Cardiac ventricle fibroblast (primary cell): Measurements from ENCODE around the gene SOCS7. TPM values are rescaled to one million over a fixed set of nuclear protein-coding genes. Genes with fewer than 3 reads are reported as not detected.

Source experiments
- total RNA-seq: library from RNA; depleted of rRNA; stranded (reverse); fragments of >200 nt; gene quantifications from 2 replicates; pipeline ENCODE4 v1.2.3, GENCODE V29; 2015

The SOCS7 gene, protein sequence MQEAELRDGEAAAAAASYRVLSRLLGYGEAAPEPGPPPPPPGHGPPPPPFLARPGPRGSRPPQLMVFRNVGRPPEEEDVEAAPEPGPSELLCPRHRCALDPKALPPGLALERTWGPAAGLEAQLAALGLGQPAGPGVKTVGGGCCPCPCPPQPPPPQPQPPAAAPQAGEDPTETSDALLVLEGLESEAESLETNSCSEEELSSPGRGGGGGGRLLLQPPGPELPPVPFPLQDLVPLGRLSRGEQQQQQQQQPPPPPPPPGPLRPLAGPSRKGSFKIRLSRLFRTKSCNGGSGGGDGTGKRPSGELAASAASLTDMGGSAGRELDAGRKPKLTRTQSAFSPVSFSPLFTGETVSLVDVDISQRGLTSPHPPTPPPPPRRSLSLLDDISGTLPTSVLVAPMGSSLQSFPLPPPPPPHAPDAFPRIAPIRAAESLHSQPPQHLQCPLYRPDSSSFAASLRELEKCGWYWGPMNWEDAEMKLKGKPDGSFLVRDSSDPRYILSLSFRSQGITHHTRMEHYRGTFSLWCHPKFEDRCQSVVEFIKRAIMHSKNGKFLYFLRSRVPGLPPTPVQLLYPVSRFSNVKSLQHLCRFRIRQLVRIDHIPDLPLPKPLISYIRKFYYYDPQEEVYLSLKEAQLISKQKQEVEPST
- total RNA-seq, result 6.7 and 7.1 TPM in 2 replicates

DNA sequence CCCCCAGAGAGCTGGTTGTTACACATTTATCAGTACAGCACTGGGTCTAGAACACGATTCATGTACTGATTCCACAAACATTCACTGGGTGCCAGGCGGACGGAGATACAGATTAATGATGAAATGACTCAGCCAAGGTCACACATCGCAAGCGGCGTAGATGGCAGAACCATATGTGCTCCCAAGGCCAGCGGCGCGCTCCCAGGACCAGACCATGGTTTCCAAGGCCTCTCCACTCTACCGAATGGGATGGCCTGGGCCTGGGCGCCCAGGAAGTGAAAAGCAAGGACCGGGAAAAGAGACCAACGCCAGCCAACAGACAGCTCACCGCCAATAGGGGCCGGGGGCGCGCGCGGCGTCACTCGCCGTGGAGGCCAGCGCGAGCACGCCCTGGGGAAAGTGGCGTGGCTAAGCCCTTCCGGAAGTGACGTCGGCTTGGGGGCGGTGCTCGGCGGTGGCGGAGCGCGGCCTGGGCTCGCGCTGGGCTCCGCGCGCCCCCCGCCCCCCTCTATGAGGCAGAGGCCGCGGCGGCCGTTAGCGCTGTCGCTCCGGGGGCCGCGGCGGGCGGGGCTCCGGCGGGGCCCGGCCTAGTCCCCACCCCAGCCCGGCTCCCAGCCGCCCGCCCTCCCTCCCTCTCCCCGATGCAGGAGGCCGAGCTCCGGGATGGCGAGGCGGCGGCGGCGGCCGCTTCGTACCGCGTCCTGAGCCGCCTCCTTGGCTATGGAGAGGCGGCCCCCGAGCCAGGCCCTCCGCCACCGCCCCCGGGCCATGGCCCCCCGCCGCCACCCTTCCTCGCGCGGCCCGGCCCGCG lies at the start of gene SOCS7:
Gene SOCS7, plus strand, starts transcription at position 433 of the 811 bp plus-strand sequence. Its CDS starts 209 bp downstream, at position 642.

DNA sequence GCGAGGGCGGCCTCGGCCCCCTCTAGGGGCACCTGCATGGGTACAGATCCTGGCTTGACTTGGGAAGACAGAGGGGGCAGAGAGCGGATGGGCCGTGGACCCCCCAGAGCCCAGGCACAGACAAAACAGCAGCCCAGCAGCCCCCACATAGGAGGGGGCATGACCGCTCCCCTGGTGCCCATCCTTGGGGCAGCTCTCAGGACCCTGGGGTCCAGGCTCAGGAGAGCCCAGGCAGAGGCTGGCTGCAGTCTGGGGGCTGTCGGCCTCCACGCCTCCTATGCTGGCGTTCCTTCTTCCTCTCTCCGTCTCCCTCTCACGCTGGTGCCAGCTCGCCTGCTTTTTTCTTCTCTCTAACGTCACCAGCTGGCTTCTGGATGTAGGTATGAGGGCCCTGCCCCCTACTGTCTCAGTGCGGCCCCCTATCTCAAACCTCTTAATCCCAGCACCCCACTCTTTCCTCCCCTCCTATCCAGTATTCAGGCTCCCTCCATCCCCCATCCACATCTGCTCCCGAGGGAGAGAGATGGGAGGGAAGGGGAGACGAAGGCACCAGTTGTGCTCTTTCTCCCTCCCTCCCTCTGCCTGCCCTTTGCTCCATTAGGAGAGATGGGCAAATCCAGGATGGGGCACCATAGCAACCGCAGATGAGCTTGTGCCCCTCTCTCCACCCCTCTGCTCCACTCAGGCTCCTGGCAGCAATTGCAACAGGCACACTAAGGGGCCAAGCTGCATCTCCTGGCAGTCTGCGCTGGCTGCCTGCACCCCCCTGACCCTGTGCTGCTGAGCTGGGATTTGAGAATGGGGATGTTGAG lies 7.8 kb upstream of the SOCS7 start, which contains the start of gene GPR179:
Gene GPR179, minus strand, starts transcription at position 349 of the 812 bp plus-strand sequence. Its CDS starts 167 bp downstream, at position 182.

DNA sequence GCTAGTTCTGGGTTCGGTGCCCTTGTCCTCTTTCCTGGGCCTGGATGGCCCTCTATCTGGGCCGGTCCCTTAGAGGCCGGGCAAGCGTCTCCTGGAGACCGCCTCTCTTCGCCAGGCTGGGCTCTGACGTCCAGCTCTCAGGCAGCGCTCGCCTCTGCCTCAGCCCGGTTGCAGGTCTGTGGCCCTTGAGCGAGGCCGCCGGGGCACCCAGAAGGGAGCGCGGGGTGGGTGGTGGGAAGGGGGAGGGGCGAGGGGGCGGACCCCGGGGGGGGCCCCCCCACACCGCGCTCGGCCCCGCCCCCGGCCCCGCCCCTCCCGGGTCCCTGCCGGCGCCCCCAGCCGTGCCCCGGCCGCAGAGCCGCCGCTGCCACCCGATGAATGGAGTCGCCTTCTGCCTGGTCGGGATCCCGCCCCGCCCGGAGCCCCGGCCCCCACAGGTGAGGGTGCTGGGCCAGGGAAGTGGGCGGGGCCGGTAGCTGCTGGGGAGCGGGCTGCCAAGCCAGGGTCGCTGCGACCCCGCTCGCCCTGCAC lies 76.5 kb downstream of the SOCS7 start, which contains the start of gene ARHGAP23:
Gene ARHGAP23, plus strand, starts transcription at position 353 of the 531 bp plus-strand sequence. Its CDS starts 22 bp downstream, at position 375.

Other genes starting within 250 kb of the SOCS7 start
- not detected in 2 replicates for gene TBC1D3E, start 223.9 kb upstream of the SOCS7 start, total RNA-seq
- not detected in 2 replicates for gene TBC1D3, start 159.3 kb upstream of the SOCS7 start, total RNA-seq
- 28.2 and 33.1 TPM in 2 replicates for gene MRPL45, start 54.7 kb upstream of the SOCS7 start, total RNA-seq
- gene GPR179, start 7.9 kb upstream of the SOCS7 start, total RNA-seq, result not detected in 2 replicates
- gene ARHGAP23, start 76.6 kb downstream of the SOCS7 start, total RNA-seq, result 33.9 and 59.3 TPM in 2 replicates